Breast epithelium (tissue), 3 donors: ENCODE measurements around the gene HS6ST3.

Experiments
- POLR2A ChIP-seq: fragments of 450-650 bp; IDR thresholded peaks from one replicate; pipeline ENCODE4 v1.6.1; 2016; ENCODE audit warnings: antibody characterized with exemption, mild to moderate bottlenecking, moderate library complexity
- POLR2AphosphoS5 ChIP-seq, 3 donors: sonication (generic); formaldehyde crosslinking; IDR thresholded peaks; one replicate each; pipeline ENCODE4 v1.6.1; 2017; ENCODE audit warnings: antibody characterized with exemption in 3 of 3
- TF ChIP-seq, protein P1 (sequence below), 3 donors: fragments of 450-650 bp; IDR thresholded peaks; one replicate each; pipeline ENCODE4 v1.5.1; 2016 to 2017; ENCODE audit warnings: antibody characterized with exemption in 3 of 3, mild to moderate bottlenecking in 3 of 3, moderate library complexity in 3 of 3

DNA sequence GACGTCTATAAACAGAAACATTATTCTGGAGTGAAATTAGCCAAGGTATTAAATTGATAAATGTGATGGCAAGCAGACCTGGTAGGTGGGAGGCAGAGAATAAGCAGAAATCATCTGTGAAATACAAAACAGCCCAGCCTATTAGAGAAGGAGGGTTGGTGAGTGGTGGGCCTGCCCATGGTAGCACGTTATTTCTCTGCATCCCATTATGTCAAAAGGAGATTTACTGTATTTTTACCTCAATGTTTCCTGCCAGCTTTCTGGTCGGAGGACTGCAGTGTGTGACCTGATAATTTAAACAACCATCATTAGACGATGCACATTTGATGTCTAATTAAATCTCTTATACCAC lies 703.5 kb downstream of the HS6ST3 start:
- TF ChIP-seq, protein P1, sequence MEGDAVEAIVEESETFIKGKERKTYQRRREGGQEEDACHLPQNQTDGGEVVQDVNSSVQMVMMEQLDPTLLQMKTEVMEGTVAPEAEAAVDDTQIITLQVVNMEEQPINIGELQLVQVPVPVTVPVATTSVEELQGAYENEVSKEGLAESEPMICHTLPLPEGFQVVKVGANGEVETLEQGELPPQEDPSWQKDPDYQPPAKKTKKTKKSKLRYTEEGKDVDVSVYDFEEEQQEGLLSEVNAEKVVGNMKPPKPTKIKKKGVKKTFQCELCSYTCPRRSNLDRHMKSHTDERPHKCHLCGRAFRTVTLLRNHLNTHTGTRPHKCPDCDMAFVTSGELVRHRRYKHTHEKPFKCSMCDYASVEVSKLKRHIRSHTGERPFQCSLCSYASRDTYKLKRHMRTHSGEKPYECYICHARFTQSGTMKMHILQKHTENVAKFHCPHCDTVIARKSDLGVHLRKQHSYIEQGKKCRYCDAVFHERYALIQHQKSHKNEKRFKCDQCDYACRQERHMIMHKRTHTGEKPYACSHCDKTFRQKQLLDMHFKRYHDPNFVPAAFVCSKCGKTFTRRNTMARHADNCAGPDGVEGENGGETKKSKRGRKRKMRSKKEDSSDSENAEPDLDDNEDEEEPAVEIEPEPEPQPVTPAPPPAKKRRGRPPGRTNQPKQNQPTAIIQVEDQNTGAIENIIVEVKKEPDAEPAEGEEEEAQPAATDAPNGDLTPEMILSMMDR (IDR thresholded peaks at IDR 0.05): no peak
- no peak for TF ChIP-seq POLR2AphosphoS5 (IDR thresholded peaks at IDR 0.05)
- no peak for TF ChIP-seq POLR2A
